T-helper 2 cell treated with Interferon-gamma antibody and Interleukin-4, amounts not matched to agents 5 μg/mL and 100 μg/mL, for 36 hours (primary cell): ENCODE measurements around the gene HVCN1.

Source experiments
- DNase-seq: peaks from one replicate; pipeline ENCODE4 v3.0.0; 2021; ENCODE audit warnings: low spot score
- H3K27ac Mint-ChIP-seq: one replicate; pipeline ENCODE4 v1.8.0; 2021; ENCODE audit warnings: mild to moderate bottlenecking, mixed read lengths
- H3K27me3 Mint-ChIP-seq: one replicate; pipeline ENCODE4 v1.8.0; 2021; ENCODE audit warnings: low read depth, mixed read lengths
- H3K36me3 Mint-ChIP-seq: one replicate; pipeline ENCODE4 v1.8.0; 2021; ENCODE audit warnings: low read depth, mixed read lengths
- H3K4me1 Mint-ChIP-seq: one replicate; pipeline ENCODE4 v1.8.0; 2021; ENCODE audit warnings: low read depth, mixed read lengths
- H3K4me3 Mint-ChIP-seq: one replicate; pipeline ENCODE4 v1.8.0; 2022; ENCODE audit warnings: mild to moderate bottlenecking, moderate library complexity, mixed read lengths
- H3K9me3 Mint-ChIP-seq: one replicate; pipeline ENCODE4 v1.8.0; 2021; ENCODE audit warnings: mixed read lengths

HVCN1 gene

GRCh38 chr12:110599334-110599733 lies 89.6 kb downstream of the HVCN1 start:
- Mint-ChIP-seq H3K4me1 (peaks cover 11% of the 10 kb centered on the region), H3K36me3 (no peaks in the 10 kb centered on the region), H3K9me3 (no peaks in the 10 kb centered on the region), H3K4me3 (no peak overlapping the region), H3K27me3 (no peaks in the 10 kb centered on the region), H3K27ac (no peak overlapping the region)
- no peak for DNase-seq
